Measurements from ENCODE around the gene CDK18.
"Not testable (repeated sequence)": the region's sequence is repeated elsewhere in the genome, so short reads cannot be mapped to it uniquely, and the experiment has no call there.

CDK18 gene

DNA sequence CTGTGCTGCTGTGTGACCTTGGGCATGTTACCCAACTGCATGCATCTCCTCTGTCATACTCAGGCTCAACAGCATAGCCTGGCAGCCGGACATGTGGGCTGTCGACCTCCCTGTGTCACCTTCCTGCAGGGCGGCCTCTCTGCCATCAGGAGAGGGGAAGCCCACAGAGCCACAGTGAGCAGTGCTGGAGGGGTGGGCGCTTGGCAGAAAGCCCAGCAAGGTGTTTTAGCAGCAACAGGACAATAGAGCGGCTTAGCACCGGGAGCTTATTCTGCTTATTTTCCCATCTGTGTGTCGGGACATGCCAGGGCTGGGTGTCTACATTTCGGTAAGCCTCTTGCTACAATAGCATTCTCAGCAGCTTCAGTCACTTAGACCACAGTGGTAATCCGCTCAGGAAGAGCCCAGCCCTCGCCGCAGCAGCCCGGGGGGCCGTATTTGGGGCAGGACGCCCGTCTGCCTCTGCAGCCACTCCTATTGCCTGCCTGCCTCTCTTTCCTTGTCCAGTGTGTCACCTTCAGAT, 22.8 kb upstream of the CDK18 start:
- DNase-seq (ENCODE audit: insufficient read length, low spot score), result peak; percentile 97
- peak; percentile 98 for FAIRE-seq
- TF ChIP-seq, protein P1, sequence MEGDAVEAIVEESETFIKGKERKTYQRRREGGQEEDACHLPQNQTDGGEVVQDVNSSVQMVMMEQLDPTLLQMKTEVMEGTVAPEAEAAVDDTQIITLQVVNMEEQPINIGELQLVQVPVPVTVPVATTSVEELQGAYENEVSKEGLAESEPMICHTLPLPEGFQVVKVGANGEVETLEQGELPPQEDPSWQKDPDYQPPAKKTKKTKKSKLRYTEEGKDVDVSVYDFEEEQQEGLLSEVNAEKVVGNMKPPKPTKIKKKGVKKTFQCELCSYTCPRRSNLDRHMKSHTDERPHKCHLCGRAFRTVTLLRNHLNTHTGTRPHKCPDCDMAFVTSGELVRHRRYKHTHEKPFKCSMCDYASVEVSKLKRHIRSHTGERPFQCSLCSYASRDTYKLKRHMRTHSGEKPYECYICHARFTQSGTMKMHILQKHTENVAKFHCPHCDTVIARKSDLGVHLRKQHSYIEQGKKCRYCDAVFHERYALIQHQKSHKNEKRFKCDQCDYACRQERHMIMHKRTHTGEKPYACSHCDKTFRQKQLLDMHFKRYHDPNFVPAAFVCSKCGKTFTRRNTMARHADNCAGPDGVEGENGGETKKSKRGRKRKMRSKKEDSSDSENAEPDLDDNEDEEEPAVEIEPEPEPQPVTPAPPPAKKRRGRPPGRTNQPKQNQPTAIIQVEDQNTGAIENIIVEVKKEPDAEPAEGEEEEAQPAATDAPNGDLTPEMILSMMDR (IDR thresholded peaks at IDR 0.05; ENCODE audit: insufficient read depth, missing control alignments), result no peak

DNA sequence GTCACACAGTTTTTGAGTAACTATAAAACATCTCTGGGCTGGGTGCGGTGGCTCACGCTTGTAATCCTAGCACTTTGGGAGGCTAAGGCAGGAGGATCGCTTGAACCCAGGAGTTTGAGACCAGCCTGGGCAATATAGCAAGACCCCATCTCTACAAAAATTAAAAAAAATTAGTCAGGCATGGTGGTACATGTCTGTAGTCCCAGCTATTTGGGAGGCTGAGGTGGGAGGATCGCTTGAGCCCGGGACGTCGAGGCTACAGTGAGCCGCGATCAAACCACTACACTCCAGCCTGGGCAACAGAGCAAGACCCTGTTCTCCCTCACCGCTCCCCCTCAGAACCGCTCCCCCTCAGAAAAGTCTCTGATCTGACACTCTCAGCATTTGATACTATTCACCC, 21.9 kb upstream of the CDK18 start:
- not testable (repeated sequence) for FAIRE-seq; DNase-seq (ENCODE audit: insufficient read length, low spot score)

DNA sequence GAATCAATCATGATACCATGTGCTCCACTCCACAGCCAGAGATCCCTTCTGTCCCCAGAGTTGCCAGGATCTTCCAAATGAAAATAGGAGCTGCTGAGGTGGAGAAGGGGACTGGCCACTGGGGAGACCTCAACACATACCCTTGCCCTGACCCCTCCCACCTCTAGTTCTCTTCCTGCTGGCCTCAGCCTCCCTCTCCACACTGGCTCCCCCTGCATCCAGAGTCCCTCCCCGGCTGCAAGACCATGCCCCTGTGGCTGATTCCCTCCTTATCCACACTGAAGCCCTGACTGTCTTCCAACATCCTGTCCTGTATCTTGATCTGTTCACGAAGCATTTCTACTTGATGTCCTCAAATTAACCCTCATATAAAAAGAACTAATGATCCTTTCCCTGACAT, 21.1 kb upstream of the CDK18 start:
- FAIRE-seq (no peak), DNase-seq (ENCODE audit: insufficient read length, low spot score) (no peak)
- TF ChIP-seq, protein P1 (IDR thresholded peaks at IDR 0.05; ENCODE audit: insufficient read depth, missing control alignments), result no peak

DNA sequence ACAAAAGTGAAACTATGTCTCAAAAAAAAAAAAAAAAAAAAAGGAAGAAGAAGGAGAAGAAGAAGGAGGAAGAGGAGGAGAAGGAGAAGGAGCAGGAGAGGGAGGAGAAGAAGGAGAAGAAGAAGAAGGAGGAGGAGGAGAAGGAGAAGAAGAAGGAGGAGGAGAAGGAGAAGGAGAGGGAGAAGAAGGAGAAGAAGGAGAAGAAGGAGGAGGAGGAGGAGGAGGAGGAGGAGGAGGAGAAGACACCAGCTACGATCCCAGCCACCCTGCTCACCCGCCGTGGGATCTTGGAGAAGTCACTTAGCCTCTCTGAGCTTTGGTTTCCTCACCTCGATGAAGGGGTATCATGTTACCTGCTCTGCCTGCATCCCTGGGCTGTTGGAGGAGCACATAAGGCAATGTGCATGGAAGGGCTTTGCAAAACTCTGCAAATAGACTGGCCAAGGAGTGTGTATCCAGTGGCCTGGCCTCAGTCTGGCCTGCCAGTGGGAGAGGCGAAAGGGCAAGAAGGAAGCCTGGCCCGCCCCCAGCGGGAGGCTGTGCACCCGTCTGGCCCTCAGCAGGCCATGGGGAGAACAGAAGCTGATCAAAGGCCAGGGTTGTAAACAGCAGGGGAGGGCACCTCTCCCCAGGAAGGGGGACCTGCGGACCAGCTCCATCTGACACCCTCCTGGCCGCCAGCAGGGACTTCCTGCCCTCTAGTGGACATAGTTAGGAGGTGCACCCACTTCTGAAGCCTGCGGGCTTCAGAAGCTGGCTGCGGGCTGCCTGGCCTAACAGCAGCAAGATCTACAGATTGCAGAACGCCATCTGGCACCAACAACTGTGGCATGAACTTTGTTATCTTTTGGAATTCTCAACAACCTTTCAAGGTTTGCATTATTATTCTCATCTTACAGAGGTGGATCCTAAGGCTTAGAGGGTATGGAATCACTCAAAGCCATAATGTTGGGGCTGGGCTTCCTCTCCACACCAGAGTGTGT, 19.2 kb upstream of the CDK18 start:
- DNase-seq (ENCODE audit: insufficient read length, low spot score), result peak; percentile 99
- FAIRE-seq, result peak; percentile 64
- TF ChIP-seq, protein P1 (IDR thresholded peaks at IDR 0.05; ENCODE audit: insufficient read depth, missing control alignments), result peak; percentile 99

DNA sequence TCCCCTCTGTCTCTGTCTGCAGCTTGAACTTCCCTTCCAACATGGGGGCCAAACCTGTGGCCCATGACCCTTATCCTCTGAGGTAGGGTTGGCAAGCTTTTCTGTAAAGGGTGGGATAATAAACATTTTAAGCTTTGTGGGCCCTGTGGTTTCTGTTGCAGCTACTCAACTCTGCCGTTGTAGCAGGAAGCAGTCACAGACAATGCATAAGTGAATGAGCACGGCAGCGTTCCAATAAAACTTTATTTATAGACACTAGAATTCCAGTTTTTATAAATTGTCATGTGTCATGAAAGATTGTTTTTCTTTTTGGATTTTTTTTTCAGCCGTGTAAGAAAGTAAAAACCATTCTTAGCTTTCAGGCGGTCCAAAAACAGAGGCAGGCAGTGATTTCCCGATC, 18.2 kb upstream of the CDK18 start:
- TF ChIP-seq, protein P1 (IDR thresholded peaks at IDR 0.05; ENCODE audit: insufficient read depth, missing control alignments), result no peak
- no peak for FAIRE-seq

DNA sequence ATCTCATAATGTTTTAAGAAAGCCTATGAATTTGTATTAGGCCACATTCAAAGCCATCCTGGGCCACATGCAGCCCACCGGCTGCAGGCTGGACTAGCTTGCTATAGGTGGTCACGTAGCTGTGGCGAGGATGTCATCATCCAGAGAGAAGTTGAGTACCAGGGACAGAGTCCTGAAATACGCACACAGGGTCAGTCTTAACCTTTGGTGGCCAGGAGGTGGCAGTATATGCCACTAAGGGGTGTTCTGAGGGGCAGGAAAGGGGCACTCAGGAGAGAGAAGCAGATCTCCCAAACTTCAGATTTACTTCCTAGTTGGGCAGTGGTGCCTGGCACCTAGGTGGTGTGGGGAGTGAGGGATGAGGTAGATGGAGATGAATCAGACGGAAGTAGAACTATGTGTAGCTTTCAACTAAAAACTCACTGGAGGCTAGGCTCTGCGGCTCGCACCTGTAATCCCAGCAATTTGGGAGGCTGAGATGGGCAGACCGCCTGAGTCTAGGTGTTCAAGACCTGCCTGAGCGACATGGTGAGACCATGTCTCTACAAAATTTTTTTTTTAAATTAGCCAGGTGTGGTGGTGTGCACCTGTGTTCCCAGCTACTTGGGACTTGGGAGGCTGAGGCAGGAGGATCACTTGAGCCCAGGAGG, 16.3 kb upstream of the CDK18 start:
- FAIRE-seq (peak; percentile 85), DNase-seq (ENCODE audit: insufficient read length, low spot score) (peak; percentile 96)

More for the DNA sequence above, 18.2 kb upstream of the CDK18 start:
- DNase-seq (ENCODE audit: insufficient read length, low spot score), result no peak

DNA sequence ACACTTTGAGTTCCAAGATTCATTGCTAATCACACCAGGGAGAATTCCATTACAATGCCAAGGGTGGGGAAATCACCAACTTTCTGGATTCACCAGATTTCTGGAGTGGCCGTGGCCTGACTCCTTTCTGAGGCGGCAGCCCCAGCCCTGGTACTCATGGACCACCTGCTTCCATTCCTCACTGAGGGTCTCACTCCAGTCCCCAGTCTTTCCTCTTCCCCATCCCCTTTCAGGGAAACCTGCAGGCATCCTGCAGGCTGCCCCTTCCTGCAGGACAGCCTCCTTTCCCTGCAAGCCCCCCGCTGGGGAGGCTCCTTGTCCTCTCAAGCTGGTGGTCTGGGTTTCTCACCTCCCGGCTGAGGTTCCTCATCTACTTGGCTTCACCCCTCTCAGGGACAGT, 12.7 kb upstream of the CDK18 start:
- TF ChIP-seq, protein P1 (IDR thresholded peaks at IDR 0.05; ENCODE audit: insufficient read depth, missing control alignments), result no peak
- DNase-seq (ENCODE audit: insufficient read length, low spot score) (no peak), FAIRE-seq (no peak)

More for the DNA sequence above, 16.3 kb upstream of the CDK18 start:
- TF ChIP-seq, protein P1 (IDR thresholded peaks at IDR 0.05; ENCODE audit: insufficient read depth, missing control alignments), result peak; percentile 97
